22Rv1 (cell line): ENCODE data around the gene SCG3.

ENCODE experiments used
- CTCF ChIP-seq: fragments of 450-650 bp; IDR thresholded peaks from 2 replicates; pipeline ENCODE4 v1.5.1; 2017; ENCODE audit warnings: mild to moderate bottlenecking
- ZFX ChIP-seq: fragments of 450-650 bp; IDR thresholded peaks from 2 replicates; pipeline ENCODE4 v1.6.1; 2017; ENCODE audit warnings: antibody characterized with exemption, borderline replicate concordance

GRCh38 chr15:51724673-51725072, 43.4 kb downstream of the SCG3 start:
- TF ChIP-seq CTCF, result no peak
- no peak for TF ChIP-seq ZFX
